GM21367 (cell line): ENCODE data around the gene GNAO1.
"Not testable (repeated sequence)": the region's sequence is repeated elsewhere in the genome, so short reads cannot be mapped to it uniquely, and the experiment has no call there.

Experiments
- ATAC-seq: cut with Tn5 transposase; IDR thresholded peaks from one replicate; pipeline ENCODE4 v1.9.1; 2021; ENCODE audit not compliant: unreplicated experiment

The GNAO1 gene

GRCh38 chr16:56362057-56362655 lies 170.9 kb downstream of the GNAO1 start:
- ATAC-seq, result no peak

- ATAC-seq, result no peak
These were observed 171.4 kb downstream of the GNAO1 start for GRCh38 chr16:56362706-56363105.

GRCh38 chr16:56363181-56363716 lies 172.0 kb downstream of the GNAO1 start:
- no peak for ATAC-seq

GRCh38 chr16:56363781-56364565 lies 172.7 kb downstream of the GNAO1 start:
- no peak for ATAC-seq

- no peak for ATAC-seq
These were observed 173.6 kb downstream of the GNAO1 start for GRCh38 chr16:56364865-56365264.

- no peak for ATAC-seq
These were observed 174.3 kb downstream of the GNAO1 start for GRCh38 chr16:56365552-56365951.

GRCh38 chr16:56366945-56367344 lies 175.7 kb downstream of the GNAO1 start:
- ATAC-seq, result no peak

GRCh38 chr16:56367764-56368163 lies 176.5 kb downstream of the GNAO1 start:
- no peak for ATAC-seq

GRCh38 chr16:56368545-56368944 lies 177.3 kb downstream of the GNAO1 start:
- no peak for ATAC-seq

- no peak for ATAC-seq
These were observed 177.9 kb downstream of the GNAO1 start for GRCh38 chr16:56369202-56369601.

GRCh38 chr16:56370185-56370874 lies 179.0 kb downstream of the GNAO1 start:
- no peak for ATAC-seq

- ATAC-seq, result no peak
These were observed 179.8 kb downstream of the GNAO1 start for GRCh38 chr16:56370875-56371659.

GRCh38 chr16:56371660-56371937 lies 180.3 kb downstream of the GNAO1 start:
- no peak for ATAC-seq

- no peak for ATAC-seq
These were observed 180.8 kb downstream of the GNAO1 start for GRCh38 chr16:56372013-56372634.

GRCh38 chr16:56373003-56373402 lies 181.7 kb downstream of the GNAO1 start:
- ATAC-seq, result no peak

GRCh38 chr16:56375792-56376191 lies 184.5 kb downstream of the GNAO1 start:
- ATAC-seq, result not testable (repeated sequence)

- not testable (repeated sequence) for ATAC-seq
These were observed 187.8 kb downstream of the GNAO1 start for GRCh38 chr16:56379044-56379443.

- not testable (repeated sequence) for ATAC-seq
These were observed 189.6 kb downstream of the GNAO1 start for GRCh38 chr16:56380778-56381485.

GRCh38 chr16:56382459-56382858 lies 191.2 kb downstream of the GNAO1 start:
- ATAC-seq, result no peak

GRCh38 chr16:56382901-56383355 lies 191.6 kb downstream of the GNAO1 start:
- no peak for ATAC-seq
